Measurements from ENCODE around the gene CAMKMT. TPM values are rescaled to one million over a fixed set of nuclear protein-coding genes. Genes with fewer than 3 reads are reported as not detected.

CAMKMT gene
- polyA plus RNA-seq, 10 donors = 3.5 to 8.9 (median 5.9) TPM

- no peak for DNase-seq
Observed at GRCh38 chr2:44771522-44771921, 409.8 kb downstream of the CAMKMT start.

- DNase-seq = no peak
Observed at GRCh38 chr2:44772131-44772530, 410.4 kb downstream of the CAMKMT start.

- no peak for DNase-seq
Observed at GRCh38 chr2:44772669-44773378, 411.1 kb downstream of the CAMKMT start.

GRCh38 chr2:44774826-44775492 is 413.2 kb downstream of the CAMKMT start:
- no peak for DNase-seq

GRCh38 chr2:44777036-44777435 is 415.3 kb downstream of the CAMKMT start:
- DNase-seq = peak in 1 of 3 donors; percentile 18

- DNase-seq = peak in 1 of 3 donors; percentile 39
Observed at GRCh38 chr2:44777537-44777936, 415.8 kb downstream of the CAMKMT start.

GRCh38 chr2:44778221-44778654 is 416.5 kb downstream of the CAMKMT start:
- DNase-seq = peak in 1 of 3 donors; percentile 12

GRCh38 chr2:44778671-44779476 is 417.1 kb downstream of the CAMKMT start:
- DNase-seq = peak in 1 of 3 donors; percentile 26

GRCh38 chr2:44779793-44780192 is 418.0 kb downstream of the CAMKMT start:
- DNase-seq = no peak

GRCh38 chr2:44780406-44780805 is 418.7 kb downstream of the CAMKMT start:
- no peak for DNase-seq

- DNase-seq = no peak
Observed at GRCh38 chr2:44785433-44785832, 423.7 kb downstream of the CAMKMT start.

GRCh38 chr2:44786045-44786816 is 424.5 kb downstream of the CAMKMT start:
- DNase-seq = no peak

GRCh38 chr2:44786817-44787214 is 425.1 kb downstream of the CAMKMT start:
- no peak for DNase-seq

GRCh38 chr2:44787663-44788062 is 425.9 kb downstream of the CAMKMT start:
- no peak for DNase-seq

GRCh38 chr2:44789446-44789845 is 427.7 kb downstream of the CAMKMT start:
- no peak for DNase-seq

- no peak for DNase-seq
Observed at GRCh38 chr2:44789971-44790721, 428.4 kb downstream of the CAMKMT start.

GRCh38 chr2:44793322-44793870 is 431.6 kb downstream of the CAMKMT start:
- peak in 1 of 3 donors; percentile 34 for DNase-seq

GRCh38 chr2:44796771-44797170 is 435.0 kb downstream of the CAMKMT start:
- no peak for DNase-seq

GRCh38 chr2:44798139-44798659 is 436.5 kb downstream of the CAMKMT start:
- DNase-seq = no peak

- DNase-seq = no peak
Observed at GRCh38 chr2:44799105-44799504, 437.4 kb downstream of the CAMKMT start.
